ENCODE measurements around the gene SCARB2. TPM values are rescaled to one million over a fixed set of nuclear protein-coding genes. Genes with fewer than 3 reads are reported as not detected.

The SCARB2 gene
- total and polyA plus RNA-seq, 10 donors = 27.2 to 201 (median 141) TPM

DNA sequence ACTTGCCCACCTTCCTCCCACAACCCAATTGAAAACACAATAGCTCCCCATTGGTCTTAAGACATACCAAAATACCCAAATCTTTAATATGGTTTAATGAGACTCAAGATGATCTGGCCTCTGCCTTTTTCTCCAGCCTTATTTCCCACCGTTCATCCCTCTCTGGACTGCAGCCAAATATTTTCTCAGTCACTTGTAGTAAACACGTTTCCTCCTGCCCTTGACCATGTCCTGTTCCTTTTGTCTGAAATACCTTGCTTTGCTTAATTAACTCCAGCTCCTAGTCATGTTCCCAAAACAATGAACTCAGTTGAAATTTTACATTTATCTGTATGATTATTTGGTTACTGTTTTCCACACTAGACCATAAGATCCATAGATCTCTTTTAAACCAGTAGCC is 57.0 kb downstream of the SCARB2 start:
- DNase-seq = no peak

DNA sequence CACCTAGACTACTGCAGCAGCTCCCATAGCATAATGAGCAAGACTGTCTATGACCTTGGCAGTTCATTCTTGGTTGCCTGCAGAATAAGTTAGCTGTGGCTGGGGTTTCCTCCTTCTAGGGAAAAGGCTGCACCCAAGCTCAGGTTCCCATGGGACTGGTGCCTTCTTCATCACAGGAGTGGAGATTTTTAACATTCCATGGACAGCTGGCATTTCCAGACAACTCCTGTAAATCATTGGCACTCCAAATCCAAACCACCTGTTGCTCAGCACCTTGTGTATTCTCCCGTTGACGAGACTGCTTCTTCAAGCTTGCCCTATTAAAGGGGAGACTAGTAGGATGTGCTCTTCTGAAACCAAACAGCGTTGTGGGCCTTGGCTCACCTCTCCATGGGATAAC is 57.6 kb downstream of the SCARB2 start:
- TF ChIP-seq, protein P1, sequence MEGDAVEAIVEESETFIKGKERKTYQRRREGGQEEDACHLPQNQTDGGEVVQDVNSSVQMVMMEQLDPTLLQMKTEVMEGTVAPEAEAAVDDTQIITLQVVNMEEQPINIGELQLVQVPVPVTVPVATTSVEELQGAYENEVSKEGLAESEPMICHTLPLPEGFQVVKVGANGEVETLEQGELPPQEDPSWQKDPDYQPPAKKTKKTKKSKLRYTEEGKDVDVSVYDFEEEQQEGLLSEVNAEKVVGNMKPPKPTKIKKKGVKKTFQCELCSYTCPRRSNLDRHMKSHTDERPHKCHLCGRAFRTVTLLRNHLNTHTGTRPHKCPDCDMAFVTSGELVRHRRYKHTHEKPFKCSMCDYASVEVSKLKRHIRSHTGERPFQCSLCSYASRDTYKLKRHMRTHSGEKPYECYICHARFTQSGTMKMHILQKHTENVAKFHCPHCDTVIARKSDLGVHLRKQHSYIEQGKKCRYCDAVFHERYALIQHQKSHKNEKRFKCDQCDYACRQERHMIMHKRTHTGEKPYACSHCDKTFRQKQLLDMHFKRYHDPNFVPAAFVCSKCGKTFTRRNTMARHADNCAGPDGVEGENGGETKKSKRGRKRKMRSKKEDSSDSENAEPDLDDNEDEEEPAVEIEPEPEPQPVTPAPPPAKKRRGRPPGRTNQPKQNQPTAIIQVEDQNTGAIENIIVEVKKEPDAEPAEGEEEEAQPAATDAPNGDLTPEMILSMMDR (IDR thresholded peaks at IDR 0.05 in 8 of 11, conservative IDR thresholded peaks at IDR 0.05 in 3 of 11) = no peak
- no peak for TF ChIP-seq POLR2A (IDR thresholded peaks at IDR 0.05)
- TF ChIP-seq POLR2AphosphoS5 (IDR thresholded peaks at IDR 0.05) = no peak
- Histone ChIP-seq H3K9me3 (peaks cover 0 to 11% (median 8%) of the 10 kb centered on the region in 8 donors), H3K4me3 (no peak overlapping the region), H3K36me3 (peaks cover 0 to 32% (median 12%) of the 10 kb centered on the region in 6 donors), H3K4me1 (no peaks in the 10 kb centered on the region), H3K27ac (peak overlapping the region in 1 of 8 donors; percentile 48), H3K27me3 (replicated peaks in 1 of 7) (no peaks in the 10 kb centered on the region)
- intact Hi-C loops (cut with DNase I; ENCODE audit: low total_unique reads) = no loop called here
- WGBS, 5 donors = 70 to 95% (median 80%) methylated on average over 3 of the region's 3 CpGs
- DNase-seq = no peak

More for the DNA sequence above, 57.0 kb downstream of the SCARB2 start:
- Histone ChIP-seq H3K9me3 (peaks cover 0 to 11% (median 8%) of the 10 kb centered on the region in 8 donors), H3K27ac (peak overlapping the region in 7 of 8 donors; percentile 1 to 72 (median 43)), H3K36me3 (peaks cover 3 to 39% (median 19%) of the 10 kb centered on the region in 6 donors), H3K4me3 (no peak overlapping the region), H3K4me1 (no peaks in the 10 kb centered on the region), H3K27me3 (replicated peaks in 1 of 7) (no peaks in the 10 kb centered on the region)
- no peak for TF ChIP-seq POLR2A (IDR thresholded peaks at IDR 0.05)
- peak in 1 of 3 donors; percentile 35 for TF ChIP-seq POLR2AphosphoS5 (IDR thresholded peaks at IDR 0.05)
- TF ChIP-seq, protein P1 (IDR thresholded peaks at IDR 0.05 in 8 of 11, conservative IDR thresholded peaks at IDR 0.05 in 3 of 11) = no peak
- 11 to 26% (median 23%) methylated on average over 2 of the region's 2 CpGs for WGBS, 5 donors
- intact Hi-C loops (cut with DNase I; ENCODE audit: low total_unique reads) = no loop called here

DNA sequence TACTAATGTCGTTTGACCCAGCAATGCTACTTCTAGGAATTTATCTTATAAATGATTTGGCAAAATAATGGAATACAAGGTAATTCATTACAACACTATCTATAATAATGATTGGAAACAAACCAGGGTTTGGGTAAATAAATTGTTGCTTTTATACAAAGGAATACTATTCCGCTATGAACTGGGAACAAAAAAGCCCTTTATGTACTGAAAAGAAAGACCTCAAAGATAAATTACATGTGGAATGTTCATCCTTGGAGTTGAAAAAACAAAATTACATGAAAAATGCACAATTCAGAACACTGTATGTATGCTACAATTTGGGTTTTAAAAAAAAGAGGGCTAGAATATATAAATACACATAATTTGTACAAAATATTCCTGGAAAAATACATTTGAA is 60.3 kb downstream of the SCARB2 start:
- WGBS, 5 donors = 88 to 95% (median 90%) methylated on average over 2 of the region's 2 CpGs
- Histone ChIP-seq H3K27me3 (replicated peaks in 1 of 7) (no peaks in the 10 kb centered on the region), H3K4me1 (peaks cover 0 to 12% (median 10%) of the 10 kb centered on the region in 6 donors), H3K9me3 (peaks cover 0 to 11% (median 8%) of the 10 kb centered on the region in 8 donors), H3K27ac (no peak overlapping the region), H3K4me3 (no peak overlapping the region), H3K36me3 (peaks cover 0 to 6% (median 0%) of the 10 kb centered on the region in 6 donors)
- intact Hi-C loops (cut with DNase I; ENCODE audit: low total_unique reads) = no loop called here
- no peak for TF ChIP-seq POLR2A (IDR thresholded peaks at IDR 0.05)
- TF ChIP-seq, protein P1 (IDR thresholded peaks at IDR 0.05 in 8 of 11, conservative IDR thresholded peaks at IDR 0.05 in 3 of 11) = no peak
- no peak for TF ChIP-seq POLR2AphosphoS5 (IDR thresholded peaks at IDR 0.05)
- no peak for DNase-seq

- Histone ChIP-seq H3K4me1 (peaks cover 14 to 48% (median 38%) of the 10 kb centered on the region in 6 donors), H3K9me3 (no peaks in the 10 kb centered on the region), H3K36me3 (peaks cover 0 to 11% (median 6%) of the 10 kb centered on the region in 6 donors), H3K27ac (peak within 1 kb of the TSS; percentile 79 to 94 (median 92)), H3K4me3 (peak within 1 kb of the TSS; percentile 80 to 98 (median 84)), H3K27me3 (replicated peaks in 1 of 7) (no peaks in the 10 kb centered on the region)
- intact Hi-C loops (cut with DNase I; ENCODE audit: low total_unique reads) = no loop called here
- 0 to 1% (median 0%) methylated on average over 35 to 47 of the region's 47 CpGs for WGBS, 5 donors
- TF ChIP-seq POLR2AphosphoS5 (IDR thresholded peaks at IDR 0.05) (peak; percentile 94 to 97 (median 95)), POLR2A (IDR thresholded peaks at IDR 0.05) (peak; percentile 33 to 87 (median 38))
- TF ChIP-seq, protein P1 (IDR thresholded peaks at IDR 0.05 in 8 of 11, conservative IDR thresholded peaks at IDR 0.05 in 3 of 11) = no peak
- peak; percentile 99 for DNase-seq
These were observed 65.3 kb downstream of the SCARB2 start, which contains the start of gene NUP54 for GRCh38 chr4:76148142-76148865. NUP54 (minus strand) TSS chr4:76148397; CDS start chr4:76148374, 23 bp downstream.

Data from spleen (tissue), 11 donors.